Natural killer cell treated with Interleukin-12 subunit alpha and Interleukin-12 subunit beta and Interleukin-15 and Interleukin-18, amount 100 ng/mL, for 72 hours (primary cell): ENCODE results near the gene RAB30. TPM values are rescaled to one million over a fixed set of nuclear protein-coding genes. Genes with fewer than 3 reads are reported as not detected.

Source experiments
- ATAC-seq, 2 donors: fragments of 150-1000 bp; cut with Tn5 transposase in 1 of 2; sonication (Bioruptor Pico), chemical (Tn5 transposase) in 1 of 2; 2 replicates each; pipeline ENCODE4 v1.10.0; 2021
- DNase-seq: peaks from one replicate; pipeline ENCODE4 v3.0.0; 2022; ENCODE audit warnings: low spot score
- H3K27ac Mint-ChIP-seq, 2 donors: 1 replicate in 1 of 2; 2 replicates in 1 of 2; pipeline ENCODE4 v1.8.0; 2022; ENCODE audit warnings: mixed read lengths in 2 of 2, mild to moderate bottlenecking in 1 of 2, moderate library complexity in 1 of 2
- H3K27me3 Mint-ChIP-seq, 2 donors: 1 replicate in 1 of 2; 2 replicates in 1 of 2; pipeline ENCODE4 v1.8.0; 2022; ENCODE audit warnings: mixed read lengths in 2 of 2
- H3K36me3 Mint-ChIP-seq: one replicate; pipeline ENCODE4 v1.8.0; 2022; ENCODE audit warnings: mixed read lengths
- H3K4me1 Mint-ChIP-seq, 2 donors: 1 replicate in 1 of 2; 2 replicates in 1 of 2; pipeline ENCODE4 v1.8.0; 2022; ENCODE audit warnings: low read depth in 2 of 2, mixed read lengths in 2 of 2, mild to moderate bottlenecking in 1 of 2
- H3K4me3 Mint-ChIP-seq: one replicate; pipeline ENCODE4 v1.8.0; 2022; ENCODE audit warnings: mixed read lengths
- H3K9me3 Mint-ChIP-seq: 2 replicates; pipeline ENCODE4 v1.8.0; 2022; ENCODE audit warnings: mixed read lengths
- total RNA-seq, 2 donors: library from RNA; stranded (reverse); gene quantifications; one replicate each; pipeline ENCODE4 v1.2.3, GENCODE V29; 2022

The RAB30 gene
- total RNA-seq, 2 donors from 2014 or later: 5.7 to 10.5 TPM

- Mint-ChIP-seq H3K9me3 (no peaks in the 10 kb centered on the region), H3K36me3 (peaks cover 6% of the 10 kb centered on the region), H3K4me1 (peaks cover 15 to 17% of the 10 kb centered on the region in 2 donors), H3K27me3 (no peaks in the 10 kb centered on the region), H3K4me3 (no peak overlapping the region), H3K27ac (peak overlapping the region in 1 of 2 donors; percentile 8)
- no peak for ATAC-seq
- no peak for DNase-seq
Observed at GRCh38 chr11:83039566-83039965, 32.1 kb downstream of the RAB30 start.

GRCh38 chr11:83037877-83038276, 33.8 kb downstream of the RAB30 start:
- H3K36me3 Mint-ChIP-seq: peaks cover 6% of the 10 kb centered on the region
- H3K4me3 Mint-ChIP-seq: no peak overlapping the region
- H3K27ac Mint-ChIP-seq: no peak overlapping the region
- DNase-seq: no peak
- H3K9me3 Mint-ChIP-seq: no peaks in the 10 kb centered on the region
- ATAC-seq: no peak
- peaks cover 16 to 19% of the 10 kb centered on the region in 2 donors for H3K4me1 Mint-ChIP-seq
- no peaks in the 10 kb centered on the region for H3K27me3 Mint-ChIP-seq

GRCh38 chr11:83036701-83037100, 35.0 kb downstream of the RAB30 start:
- H3K27me3 Mint-ChIP-seq: no peaks in the 10 kb centered on the region
- DNase-seq (no peak), ATAC-seq (no peak)
- no peaks in the 10 kb centered on the region for H3K9me3 Mint-ChIP-seq
- peaks cover 6% of the 10 kb centered on the region for H3K36me3 Mint-ChIP-seq
- H3K4me3 Mint-ChIP-seq: no peak overlapping the region
- H3K4me1 Mint-ChIP-seq: peaks cover 16 to 19% of the 10 kb centered on the region in 2 donors
- no peak overlapping the region for H3K27ac Mint-ChIP-seq

GRCh38 chr11:83035070-83035854, 36.4 kb downstream of the RAB30 start:
- Mint-ChIP-seq H3K4me3 (no peak overlapping the region), H3K36me3 (peaks cover 6% of the 10 kb centered on the region), H3K4me1 (peaks cover 16 to 19% of the 10 kb centered on the region in 2 donors), H3K27ac (no peak overlapping the region), H3K9me3 (no peaks in the 10 kb centered on the region), H3K27me3 (no peaks in the 10 kb centered on the region)
- ATAC-seq: no peak
- no peak for DNase-seq

GRCh38 chr11:83034673-83035014, 37.1 kb downstream of the RAB30 start:
- peaks cover 13 to 17% of the 10 kb centered on the region in 2 donors for H3K4me1 Mint-ChIP-seq
- no peak for ATAC-seq
- peaks cover 3% of the 10 kb centered on the region for H3K36me3 Mint-ChIP-seq
- no peak overlapping the region for H3K27ac Mint-ChIP-seq
- H3K9me3 Mint-ChIP-seq: no peaks in the 10 kb centered on the region
- H3K4me3 Mint-ChIP-seq: no peak overlapping the region
- no peak for DNase-seq
- H3K27me3 Mint-ChIP-seq: no peaks in the 10 kb centered on the region

- no peaks in the 10 kb centered on the region for H3K36me3 Mint-ChIP-seq
- no peak overlapping the region for H3K27ac Mint-ChIP-seq
- DNase-seq (no peak), ATAC-seq (no peak)
- no peaks in the 10 kb centered on the region for H3K9me3 Mint-ChIP-seq
- H3K4me3 Mint-ChIP-seq: no peak overlapping the region
- peaks cover 11 to 14% of the 10 kb centered on the region in 2 donors for H3K4me1 Mint-ChIP-seq
- H3K27me3 Mint-ChIP-seq: no peaks in the 10 kb centered on the region
Observed at GRCh38 chr11:83033972-83034672, 37.6 kb downstream of the RAB30 start.

GRCh38 chr11:83033371-83033770, 38.3 kb downstream of the RAB30 start:
- Mint-ChIP-seq H3K4me3 (no peak overlapping the region), H3K9me3 (no peaks in the 10 kb centered on the region), H3K27ac (no peak overlapping the region), H3K4me1 (peaks cover 11 to 14% of the 10 kb centered on the region in 2 donors), H3K27me3 (no peaks in the 10 kb centered on the region), H3K36me3 (no peaks in the 10 kb centered on the region)
- DNase-seq (no peak), ATAC-seq (no peak)

GRCh38 chr11:83031127-83031526, 40.6 kb downstream of the RAB30 start:
- ATAC-seq (no peak), DNase-seq (no peak)
- H3K9me3 Mint-ChIP-seq: no peaks in the 10 kb centered on the region
- H3K27ac Mint-ChIP-seq: no peak overlapping the region
- no peak overlapping the region for H3K4me3 Mint-ChIP-seq
- no peaks in the 10 kb centered on the region for H3K36me3 Mint-ChIP-seq
- H3K4me1 Mint-ChIP-seq: peaks cover 11 to 14% of the 10 kb centered on the region in 2 donors
- no peaks in the 10 kb centered on the region for H3K27me3 Mint-ChIP-seq

GRCh38 chr11:83027794-83028193, 43.9 kb downstream of the RAB30 start:
- peaks cover 0 to 3% of the 10 kb centered on the region in 2 donors for H3K27me3 Mint-ChIP-seq
- ATAC-seq: no peak
- no peaks in the 10 kb centered on the region for H3K9me3 Mint-ChIP-seq
- no peak overlapping the region for H3K27ac Mint-ChIP-seq
- peaks cover 13 to 14% of the 10 kb centered on the region in 2 donors for H3K4me1 Mint-ChIP-seq
- DNase-seq: no peak
- H3K36me3 Mint-ChIP-seq: no peaks in the 10 kb centered on the region
- no peak overlapping the region for H3K4me3 Mint-ChIP-seq

- peaks cover 0 to 3% of the 10 kb centered on the region in 2 donors for H3K27me3 Mint-ChIP-seq
- DNase-seq: no peak
- no peak for ATAC-seq
- H3K36me3 Mint-ChIP-seq: no peaks in the 10 kb centered on the region
- no peaks in the 10 kb centered on the region for H3K9me3 Mint-ChIP-seq
- H3K4me1 Mint-ChIP-seq: peaks cover 13 to 14% of the 10 kb centered on the region in 2 donors
- no peak overlapping the region for H3K27ac Mint-ChIP-seq
- H3K4me3 Mint-ChIP-seq: no peak overlapping the region
Observed at GRCh38 chr11:83027289-83027688, 44.4 kb downstream of the RAB30 start.

GRCh38 chr11:83026229-83026628, 45.5 kb downstream of the RAB30 start:
- H3K4me1 Mint-ChIP-seq: peaks cover 13 to 14% of the 10 kb centered on the region in 2 donors
- H3K4me3 Mint-ChIP-seq: no peak overlapping the region
- H3K36me3 Mint-ChIP-seq: no peaks in the 10 kb centered on the region
- peaks cover 0 to 3% of the 10 kb centered on the region in 2 donors for H3K27me3 Mint-ChIP-seq
- DNase-seq (no peak), ATAC-seq (no peak)
- no peak overlapping the region for H3K27ac Mint-ChIP-seq
- H3K9me3 Mint-ChIP-seq: no peaks in the 10 kb centered on the region

GRCh38 chr11:83025267-83025704, 46.4 kb downstream of the RAB30 start:
- Mint-ChIP-seq H3K9me3 (no peaks in the 10 kb centered on the region), H3K4me3 (no peak overlapping the region), H3K27me3 (peaks cover 0 to 3% of the 10 kb centered on the region in 2 donors), H3K27ac (no peak overlapping the region), H3K4me1 (peaks cover 13 to 14% of the 10 kb centered on the region in 2 donors), H3K36me3 (no peaks in the 10 kb centered on the region)
- ATAC-seq (no peak), DNase-seq (no peak)

- peaks cover 14 to 16% of the 10 kb centered on the region in 2 donors for H3K4me1 Mint-ChIP-seq
- H3K36me3 Mint-ChIP-seq: no peaks in the 10 kb centered on the region
- peaks cover 0 to 3% of the 10 kb centered on the region in 2 donors for H3K27me3 Mint-ChIP-seq
- no peak overlapping the region for H3K27ac Mint-ChIP-seq
- DNase-seq: no peak
- no peak for ATAC-seq
- no peak overlapping the region for H3K4me3 Mint-ChIP-seq
- H3K9me3 Mint-ChIP-seq: no peaks in the 10 kb centered on the region
Observed at GRCh38 chr11:83024270-83024854, 47.3 kb downstream of the RAB30 start.

GRCh38 chr11:83023410-83023809, 48.3 kb downstream of the RAB30 start:
- Mint-ChIP-seq H3K9me3 (no peaks in the 10 kb centered on the region), H3K27ac (no peak overlapping the region), H3K36me3 (no peaks in the 10 kb centered on the region), H3K4me1 (peaks cover 14 to 17% of the 10 kb centered on the region in 2 donors), H3K27me3 (peaks cover 0 to 3% of the 10 kb centered on the region in 2 donors), H3K4me3 (no peak overlapping the region)
- no peak for DNase-seq
- no peak for ATAC-seq
